Measurements from ENCODE around the gene UBE2O.

UBE2O gene

GRCh38 chr17:76404256-76404655, 48.7 kb downstream of the UBE2O start:
- H3K4me1 ChIP-seq (ENCODE audit: control insufficient read depth, insufficient read depth, low read length) = peaks cover 10% of the 10 kb centered on the region
- peaks cover 24 to 68% of the 10 kb centered on the region in 2 experiments for H3K36me3 ChIP-seq (ENCODE audit: control insufficient read depth in 2 of 2, insufficient read depth in 1 of 2, low read length in 2 of 2)
- no peaks in the 10 kb centered on the region for H3K9me3 ChIP-seq (ENCODE audit: control insufficient read depth, insufficient read depth, low read depth, low read length)
- TF ChIP-seq, protein P1, sequence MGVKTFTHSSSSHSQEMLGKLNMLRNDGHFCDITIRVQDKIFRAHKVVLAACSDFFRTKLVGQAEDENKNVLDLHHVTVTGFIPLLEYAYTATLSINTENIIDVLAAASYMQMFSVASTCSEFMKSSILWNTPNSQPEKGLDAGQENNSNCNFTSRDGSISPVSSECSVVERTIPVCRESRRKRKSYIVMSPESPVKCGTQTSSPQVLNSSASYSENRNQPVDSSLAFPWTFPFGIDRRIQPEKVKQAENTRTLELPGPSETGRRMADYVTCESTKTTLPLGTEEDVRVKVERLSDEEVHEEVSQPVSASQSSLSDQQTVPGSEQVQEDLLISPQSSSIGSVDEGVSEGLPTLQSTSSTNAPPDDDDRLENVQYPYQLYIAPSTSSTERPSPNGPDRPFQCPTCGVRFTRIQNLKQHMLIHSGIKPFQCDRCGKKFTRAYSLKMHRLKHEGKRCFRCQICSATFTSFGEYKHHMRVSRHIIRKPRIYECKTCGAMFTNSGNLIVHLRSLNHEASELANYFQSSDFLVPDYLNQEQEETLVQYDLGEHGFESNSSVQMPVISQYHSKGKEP (tag by site-specific recombination; IDR thresholded peaks at IDR 0.05) = no peak
- TF ChIP-seq, protein P2, sequence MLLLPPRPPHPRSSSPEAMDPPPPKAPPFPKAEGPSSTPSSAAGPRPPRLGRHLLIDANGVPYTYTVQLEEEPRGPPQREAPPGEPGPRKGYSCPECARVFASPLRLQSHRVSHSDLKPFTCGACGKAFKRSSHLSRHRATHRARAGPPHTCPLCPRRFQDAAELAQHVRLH (tag by site-specific recombination; IDR thresholded peaks at IDR 0.05) = no peak
- TF ChIP-seq EGR2 (tag by site-specific recombination; IDR thresholded peaks at IDR 0.05; ENCODE audit: low read depth) = no peak
- TF ChIP-seq, protein P3, sequence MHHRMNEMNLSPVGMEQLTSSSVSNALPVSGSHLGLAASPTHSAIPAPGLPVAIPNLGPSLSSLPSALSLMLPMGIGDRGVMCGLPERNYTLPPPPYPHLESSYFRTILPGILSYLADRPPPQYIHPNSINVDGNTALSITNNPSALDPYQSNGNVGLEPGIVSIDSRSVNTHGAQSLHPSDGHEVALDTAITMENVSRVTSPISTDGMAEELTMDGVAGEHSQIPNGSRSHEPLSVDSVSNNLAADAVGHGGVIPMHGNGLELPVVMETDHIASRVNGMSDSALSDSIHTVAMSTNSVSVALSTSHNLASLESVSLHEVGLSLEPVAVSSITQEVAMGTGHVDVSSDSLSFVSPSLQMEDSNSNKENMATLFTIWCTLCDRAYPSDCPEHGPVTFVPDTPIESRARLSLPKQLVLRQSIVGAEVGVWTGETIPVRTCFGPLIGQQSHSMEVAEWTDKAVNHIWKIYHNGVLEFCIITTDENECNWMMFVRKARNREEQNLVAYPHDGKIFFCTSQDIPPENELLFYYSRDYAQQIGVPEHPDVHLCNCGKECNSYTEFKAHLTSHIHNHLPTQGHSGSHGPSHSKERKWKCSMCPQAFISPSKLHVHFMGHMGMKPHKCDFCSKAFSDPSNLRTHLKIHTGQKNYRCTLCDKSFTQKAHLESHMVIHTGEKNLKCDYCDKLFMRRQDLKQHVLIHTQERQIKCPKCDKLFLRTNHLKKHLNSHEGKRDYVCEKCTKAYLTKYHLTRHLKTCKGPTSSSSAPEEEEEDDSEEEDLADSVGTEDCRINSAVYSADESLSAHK (tag by site-specific recombination; IDR thresholded peaks at IDR 0.05) = no peak
- no peak for TF ChIP-seq MZF1 (tag by site-specific recombination; IDR thresholded peaks at IDR 0.05; ENCODE audit: borderline replicate concordance)
- TF ChIP-seq ZNF558 (tag by site-specific recombination; IDR thresholded peaks at IDR 0.05) = no peak
- no peak for TF ChIP-seq ZNF555 (tag by site-specific recombination; conservative IDR thresholded peaks at IDR 0.05)
- TF ChIP-seq, protein P4, sequence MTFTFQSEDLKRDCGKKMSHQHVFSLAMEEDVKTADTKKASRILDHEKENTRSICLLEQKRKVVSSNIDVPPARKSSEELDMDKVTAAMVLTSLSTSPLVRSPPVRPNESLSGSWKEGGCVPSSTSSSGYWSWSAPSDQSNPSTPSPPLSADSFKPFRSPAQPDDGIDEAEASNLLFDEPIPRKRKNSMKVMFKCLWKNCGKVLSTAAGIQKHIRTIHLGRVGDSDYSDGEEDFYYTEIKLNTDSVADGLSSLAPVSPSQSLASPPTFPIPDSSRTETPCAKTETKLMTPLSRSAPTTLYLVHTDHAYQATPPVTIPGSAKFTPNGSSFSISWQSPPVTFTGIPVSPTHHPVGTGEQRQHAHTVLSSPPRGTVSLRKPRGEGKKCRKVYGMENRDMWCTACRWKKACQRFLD (tag by site-specific recombination; IDR thresholded peaks at IDR 0.05) = no peak
- no peak for TF ChIP-seq ZNF777 (tag by site-specific recombination; IDR thresholded peaks at IDR 0.05; ENCODE audit: borderline replicate concordance)
- TF ChIP-seq, protein P5, sequence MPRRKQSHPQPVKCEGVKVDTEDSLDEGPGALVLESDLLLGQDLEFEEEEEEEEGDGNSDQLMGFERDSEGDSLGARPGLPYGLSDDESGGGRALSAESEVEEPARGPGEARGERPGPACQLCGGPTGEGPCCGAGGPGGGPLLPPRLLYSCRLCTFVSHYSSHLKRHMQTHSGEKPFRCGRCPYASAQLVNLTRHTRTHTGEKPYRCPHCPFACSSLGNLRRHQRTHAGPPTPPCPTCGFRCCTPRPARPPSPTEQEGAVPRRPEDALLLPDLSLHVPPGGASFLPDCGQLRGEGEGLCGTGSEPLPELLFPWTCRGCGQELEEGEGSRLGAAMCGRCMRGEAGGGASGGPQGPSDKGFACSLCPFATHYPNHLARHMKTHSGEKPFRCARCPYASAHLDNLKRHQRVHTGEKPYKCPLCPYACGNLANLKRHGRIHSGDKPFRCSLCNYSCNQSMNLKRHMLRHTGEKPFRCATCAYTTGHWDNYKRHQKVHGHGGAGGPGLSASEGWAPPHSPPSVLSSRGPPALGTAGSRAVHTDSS (tag by site-specific recombination; IDR thresholded peaks at IDR 0.05) = no peak
- TF ChIP-seq, protein P6, sequence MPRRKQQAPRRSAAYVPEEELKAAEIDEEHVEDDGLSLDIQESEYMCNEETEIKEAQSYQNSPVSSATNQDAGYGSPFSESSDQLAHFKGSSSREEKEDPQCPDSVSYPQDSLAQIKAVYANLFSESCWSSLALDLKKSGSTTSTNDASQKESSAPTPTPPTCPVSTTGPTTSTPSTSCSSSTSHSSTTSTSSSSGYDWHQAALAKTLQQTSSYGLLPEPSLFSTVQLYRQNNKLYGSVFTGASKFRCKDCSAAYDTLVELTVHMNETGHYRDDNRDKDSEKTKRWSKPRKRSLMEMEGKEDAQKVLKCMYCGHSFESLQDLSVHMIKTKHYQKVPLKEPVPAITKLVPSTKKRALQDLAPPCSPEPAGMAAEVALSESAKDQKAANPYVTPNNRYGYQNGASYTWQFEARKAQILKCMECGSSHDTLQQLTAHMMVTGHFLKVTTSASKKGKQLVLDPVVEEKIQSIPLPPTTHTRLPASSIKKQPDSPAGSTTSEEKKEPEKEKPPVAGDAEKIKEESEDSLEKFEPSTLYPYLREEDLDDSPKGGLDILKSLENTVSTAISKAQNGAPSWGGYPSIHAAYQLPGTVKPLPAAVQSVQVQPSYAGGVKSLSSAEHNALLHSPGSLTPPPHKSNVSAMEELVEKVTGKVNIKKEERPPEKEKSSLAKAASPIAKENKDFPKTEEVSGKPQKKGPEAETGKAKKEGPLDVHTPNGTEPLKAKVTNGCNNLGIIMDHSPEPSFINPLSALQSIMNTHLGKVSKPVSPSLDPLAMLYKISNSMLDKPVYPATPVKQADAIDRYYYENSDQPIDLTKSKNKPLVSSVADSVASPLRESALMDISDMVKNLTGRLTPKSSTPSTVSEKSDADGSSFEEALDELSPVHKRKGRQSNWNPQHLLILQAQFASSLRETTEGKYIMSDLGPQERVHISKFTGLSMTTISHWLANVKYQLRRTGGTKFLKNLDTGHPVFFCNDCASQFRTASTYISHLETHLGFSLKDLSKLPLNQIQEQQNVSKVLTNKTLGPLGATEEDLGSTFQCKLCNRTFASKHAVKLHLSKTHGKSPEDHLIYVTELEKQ (tag by site-specific recombination; IDR thresholded peaks at IDR 0.05; ENCODE audit: borderline replicate concordance) = no peak
- TF ChIP-seq ZBTB48 (tag by site-specific recombination; IDR thresholded peaks at IDR 0.05) = no peak
- TF ChIP-seq ZFP37 (tag by site-specific recombination; IDR thresholded peaks at IDR 0.05) = no peak
- no peak for TF ChIP-seq ZNF629 (tag by site-specific recombination; IDR thresholded peaks at IDR 0.05)
- TF ChIP-seq ZNF169 (tag by site-specific recombination; IDR thresholded peaks at IDR 0.05) = no peak
- no peak for TF ChIP-seq ZXDB (tag by site-specific recombination; IDR thresholded peaks at IDR 0.05)
- no peak for TF ChIP-seq ZNF423 (tag by site-specific recombination; IDR thresholded peaks at IDR 0.05)
- no peak for TF ChIP-seq ZNF239 (tag by site-specific recombination; IDR thresholded peaks at IDR 0.05)
- ChIA-PET POLR2A (no interaction called here), CTCF (interaction anchor here (1.0 to 3.1 kb wide), 5 partner anchors 13 to 105 kb away, joined by 3 to 9 read pairs (median 4); no protein-coding TSS in a partner anchor)
- no peak overlapping the region for H3K4me3 ChIP-seq (ENCODE audit: low read depth, low read length)
- H3K27ac ChIP-seq (ENCODE audit: extremely low read depth, low read depth, low read length) = no peak overlapping the region
